Measurements from ENCODE around the gene NXPH4. TPM values are rescaled to one million over a fixed set of nuclear protein-coding genes. Genes with fewer than 3 reads are reported as not detected.

NXPH4 gene
- total and polyA plus RNA-seq, 4 donors: 0.15 to 0.94 (median 0.48) TPM

GRCh38 chr12:57236925-57237595, 20.5 kb downstream of the NXPH4 start:
- 28 to 32% methylated on average over 9 of the region's 9 CpGs for WGBS, 2 donors
- TF ChIP-seq CTCF (IDR thresholded peaks at IDR 0.05; ENCODE audit: control extremely low read depth, extremely low read depth): no peak
- Histone ChIP-seq H3K9me3 (ENCODE audit: control insufficient read depth in 4 of 4, insufficient read depth in 3 of 4, low read length in 3 of 4) (no peaks in the 10 kb centered on the region), H3K36me3 (ENCODE audit: control insufficient read depth in 4 of 4, insufficient read depth in 4 of 4, low read length in 4 of 4) (peaks cover 0 to 29% (median 13%) of the 10 kb centered on the region in 4 donors), H3K27me3 (ENCODE audit: control insufficient read depth in 3 of 3, insufficient read depth in 3 of 3, low read length in 2 of 3) (peaks cover 4 to 61% (median 38%) of the 10 kb centered on the region in 3 donors), H3K27ac (ENCODE audit: low read depth in 1 of 2, low read length in 1 of 2) (no peak overlapping the region), H3K9ac (ENCODE audit: insufficient read depth in 1 of 2, low read length in 2 of 2) (no peak overlapping the region), H3K4me3 (no peak overlapping the region), H3K4me1 (ENCODE audit: control insufficient read depth in 5 of 5, insufficient read depth in 5 of 5, low read length in 5 of 5) (peaks cover 0 to 70% (median 9%) of the 10 kb centered on the region in 5 donors)
- peak; percentile 40 to 66 (median 55) for DNase-seq
- no peak for ATAC-seq (ENCODE audit: insufficient read depth, low FRiP score)

- 37 to 40% methylated on average over 5 of the region's 5 CpGs for WGBS, 2 donors
- no peak for ATAC-seq (ENCODE audit: insufficient read depth, low FRiP score)
- no peak for TF ChIP-seq CTCF (IDR thresholded peaks at IDR 0.05; ENCODE audit: control extremely low read depth, extremely low read depth)
These were observed 21.0 kb downstream of the NXPH4 start for GRCh38 chr12:57237596-57237931.

GRCh38 chr12:57237932-57238853, 21.6 kb downstream of the NXPH4 start:
- H3K27ac ChIP-seq (ENCODE audit: low read depth in 1 of 2, low read length in 1 of 2): no peak overlapping the region
- 2 to 5% methylated on average over 61 to 63 of the region's 63 CpGs for WGBS, 2 donors
- ATAC-seq (ENCODE audit: insufficient read depth, low FRiP score) (no peak), DNase-seq (peak; percentile 48 to 59 (median 58))
- H3K4me3 ChIP-seq: no peak overlapping the region
- peak overlapping the region in 1 of 2 donors; percentile 23 for H3K9ac ChIP-seq (ENCODE audit: insufficient read depth in 1 of 2, low read length in 2 of 2)
- peaks cover 0 to 18% (median 9%) of the 10 kb centered on the region in 4 donors for H3K36me3 ChIP-seq (ENCODE audit: control insufficient read depth in 4 of 4, insufficient read depth in 4 of 4, low read length in 4 of 4)
- peaks cover 4 to 72% (median 45%) of the 10 kb centered on the region in 3 donors for H3K27me3 ChIP-seq (ENCODE audit: control insufficient read depth in 3 of 3, insufficient read depth in 3 of 3, low read length in 2 of 3)
- no peaks in the 10 kb centered on the region for H3K9me3 ChIP-seq (ENCODE audit: control insufficient read depth in 4 of 4, insufficient read depth in 3 of 4, low read length in 3 of 4)
- peaks cover 1 to 73% (median 11%) of the 10 kb centered on the region in 5 donors for H3K4me1 ChIP-seq (ENCODE audit: control insufficient read depth in 5 of 5, insufficient read depth in 5 of 5, low read length in 5 of 5)
- no peak for TF ChIP-seq CTCF (IDR thresholded peaks at IDR 0.05; ENCODE audit: control extremely low read depth, extremely low read depth)

More at GRCh38 chr12:57237596-57237931, 21.0 kb downstream of the NXPH4 start:
- H3K4me3 ChIP-seq: no peak overlapping the region
- no peak overlapping the region for H3K27ac ChIP-seq (ENCODE audit: low read depth in 1 of 2, low read length in 1 of 2)
- H3K4me1 ChIP-seq (ENCODE audit: control insufficient read depth in 5 of 5, insufficient read depth in 5 of 5, low read length in 5 of 5): peaks cover 0 to 71% (median 9%) of the 10 kb centered on the region in 5 donors
- H3K36me3 ChIP-seq (ENCODE audit: control insufficient read depth in 4 of 4, insufficient read depth in 4 of 4, low read length in 4 of 4): peaks cover 0 to 24% (median 11%) of the 10 kb centered on the region in 4 donors
- peaks cover 4 to 66% (median 41%) of the 10 kb centered on the region in 3 donors for H3K27me3 ChIP-seq (ENCODE audit: control insufficient read depth in 3 of 3, insufficient read depth in 3 of 3, low read length in 2 of 3)
- no peak for DNase-seq
- no peak overlapping the region for H3K9ac ChIP-seq (ENCODE audit: insufficient read depth in 1 of 2, low read length in 2 of 2)
- H3K9me3 ChIP-seq (ENCODE audit: control insufficient read depth in 4 of 4, insufficient read depth in 3 of 4, low read length in 3 of 4): no peaks in the 10 kb centered on the region
